GM21576 (cell line): ENCODE measurements around the gene NNAT.
A peak's percentile ranks its signal among the peaks of the same experiment; 100 is the strongest.

ENCODE experiments used
- ATAC-seq: cut with Tn5 transposase; IDR thresholded peaks from one replicate; pipeline ENCODE4 v1.9.1; 2021; ENCODE audit warnings: mild to moderate bottlenecking, moderate library complexity; ENCODE audit not compliant: unreplicated experiment

NNAT gene

GRCh38 chr20:37523911-37524700 is 3.1 kb downstream of the NNAT start:
- no peak for ATAC-seq

- ATAC-seq, result no peak
Observed at GRCh38 chr20:37524859-37525708, 4.0 kb downstream of the NNAT start.

- ATAC-seq, result no peak
Observed at GRCh38 chr20:37525810-37526209, 4.8 kb downstream of the NNAT start.

GRCh38 chr20:37526238-37526838 is 5.3 kb downstream of the NNAT start:
- no peak for ATAC-seq

GRCh38 chr20:37526839-37527637 is 6.0 kb downstream of the NNAT start:
- ATAC-seq, result peak; percentile 10

- peak; percentile 74 for ATAC-seq
Observed at GRCh38 chr20:37527638-37528445, 6.8 kb downstream of the NNAT start, which contains the start of gene BLCAP. TSS of gene BLCAP (minus strand) at chr20:37527876. CDS start at chr20:37519174, 8,702 bp downstream.

GRCh38 chr20:37528446-37529213 is 7.6 kb downstream of the NNAT start:
- no peak for ATAC-seq

- ATAC-seq, result no peak
Observed at GRCh38 chr20:37529214-37529967, 8.3 kb downstream of the NNAT start.

GRCh38 chr20:37529968-37530600 is 9.0 kb downstream of the NNAT start:
- no peak for ATAC-seq

GRCh38 chr20:37530696-37531095 is 9.6 kb downstream of the NNAT start:
- ATAC-seq, result no peak

- ATAC-seq, result no peak
Observed at GRCh38 chr20:37531856-37532255, 10.8 kb downstream of the NNAT start.

- no peak for ATAC-seq
Observed at GRCh38 chr20:37533154-37533715, 12.2 kb downstream of the NNAT start.

GRCh38 chr20:37534401-37535157 is 13.5 kb downstream of the NNAT start:
- ATAC-seq, result peak; percentile 68

- no peak for ATAC-seq
Observed at GRCh38 chr20:37535443-37536132, 14.5 kb downstream of the NNAT start.

GRCh38 chr20:37537505-37537904 is 16.5 kb downstream of the NNAT start:
- ATAC-seq, result no peak

- no peak for ATAC-seq
Observed at GRCh38 chr20:37538003-37538402, 17.0 kb downstream of the NNAT start.
